GM23338 (cell line): ENCODE measurements around the gene DROSHA. TPM values are rescaled to one million over a fixed set of nuclear protein-coding genes. Genes with fewer than 3 reads are reported as not detected.

Source experiments
- ATAC-seq: fragments of 200-7000 bp; cut with Tn5 transposase; 3 replicates; pipeline ENCODE4 v1.9.1; 2020
- DNase-seq: peaks from one replicate; pipeline ENCODE4 v3.0.0-alpha.2; 2015; ENCODE audit warnings: low spot score
- H2AFZ ChIP-seq: fragments of 200-600 bp; sonication (generic); 2 replicates; pipeline ENCODE4 v1.8.0; 2016; ENCODE audit warnings: antibody characterized with exemption, mild to moderate bottlenecking, moderate library complexity
- H3F3A ChIP-seq: fragments of 200-600 bp; sonication (generic); replicated peaks from 2 replicates; pipeline ENCODE4 v1.8.0; 2017; ENCODE audit warnings: antibody characterized with exemption, mixed run types, low read depth
- H3K27ac ChIP-seq: fragments of 200-600 bp; sonication (generic); 2 replicates; pipeline ENCODE4 v1.6.1; 2016; ENCODE audit warnings: low read depth
- H3K27me3 ChIP-seq: fragments of 200-600 bp; sonication (generic); 2 replicates; pipeline ENCODE4 v1.8.0; 2016; ENCODE audit warnings: mild to moderate bottlenecking, mixed run types, moderate library complexity; ENCODE audit not compliant: insufficient read depth
- H3K36me3 ChIP-seq: fragments of 200-600 bp; sonication (generic); 2 replicates; pipeline ENCODE4 v1.8.0; 2016; ENCODE audit warnings: mild to moderate bottlenecking; ENCODE audit not compliant: insufficient read depth
- H3K4me1 ChIP-seq: fragments of 200-600 bp; sonication (generic); 2 replicates; pipeline ENCODE4 v1.8.0; 2016; ENCODE audit warnings: mild to moderate bottlenecking, moderate library complexity; ENCODE audit not compliant: insufficient read depth
- H3K4me2 ChIP-seq: fragments of 200-600 bp; sonication (generic); 2 replicates; pipeline ENCODE4 v1.7.1; 2017; ENCODE audit warnings: mixed run types
- H3K4me3 ChIP-seq: fragments of 200-600 bp; sonication (generic); 2 replicates; pipeline ENCODE4 v1.6.1; 2016; ENCODE audit warnings: mixed run types
- H3K79me2 ChIP-seq: fragments of 200-600 bp; sonication (generic); replicated peaks from 2 replicates; pipeline ENCODE4 v1.8.0; 2017; ENCODE audit warnings: mild to moderate bottlenecking; ENCODE audit not compliant: insufficient read depth
- H3K9me2 ChIP-seq: fragments of 200-600 bp; sonication (generic); 2 replicates; pipeline ENCODE4 v1.8.0; 2017; ENCODE audit not compliant: insufficient read depth
- H4K20me1 ChIP-seq: fragments of 200-600 bp; sonication (generic); replicated peaks from 2 replicates; pipeline ENCODE4 v1.8.0; 2017; ENCODE audit warnings: mild to moderate bottlenecking; ENCODE audit not compliant: insufficient read depth
- H3K27ac Mint-ChIP-seq: 2 replicates; pipeline ENCODE4 v1.8.0; 2020; ENCODE audit warnings: inconsistent platforms, mild to moderate bottlenecking, moderate library complexity, mixed read lengths
- H3K27me3 Mint-ChIP-seq: 3 replicates; pipeline ENCODE4 v1.8.0; 2022; ENCODE audit warnings: low read depth, mild to moderate bottlenecking, moderate library complexity, mixed read lengths, inconsistent platforms; ENCODE audit not compliant: insufficient read depth, poor library complexity
- H3K36me3 Mint-ChIP-seq: 3 replicates; pipeline ENCODE4 v1.8.0; 2021; ENCODE audit warnings: low read depth, mild to moderate bottlenecking, inconsistent platforms, moderate library complexity, mixed read lengths
- H3K4me1 Mint-ChIP-seq: 3 replicates; pipeline ENCODE4 v1.8.0; 2020; ENCODE audit warnings: mild to moderate bottlenecking, inconsistent platforms, mixed read lengths
- H3K4me3 Mint-ChIP-seq: 3 replicates; pipeline ENCODE4 v1.8.0; 2021; ENCODE audit warnings: moderate library complexity, mild to moderate bottlenecking, inconsistent platforms, mixed read lengths
- H3K9me3 Mint-ChIP-seq: 3 replicates; pipeline ENCODE4 v1.8.0; 2020; ENCODE audit warnings: moderate library complexity, mild to moderate bottlenecking, inconsistent platforms, mixed read lengths
- CREB1 ChIP-seq: fragments of 250-450 bp; sonication (Bioruptor Pico); IDR thresholded peaks from 2 replicates; pipeline ENCODE4 v1.5.0; 2020; ENCODE audit warnings: low read depth, mild to moderate bottlenecking, moderate library complexity
- EZH2 ChIP-seq: fragments of 200-600 bp; sonication (generic); IDR thresholded peaks from one replicate; pipeline ENCODE4 v1.8.0; 2017; ENCODE audit warnings: antibody characterized with exemption, mild to moderate bottlenecking, low read depth; ENCODE audit not compliant: unreplicated experiment
- EZH2phosphoT487 ChIP-seq: fragments of 200-600 bp; sonication (generic); IDR thresholded peaks from one replicate; pipeline ENCODE4 v1.8.1; 2018; ENCODE audit warnings: antibody characterized with exemption; ENCODE audit not compliant: unreplicated experiment
- JUNB ChIP-seq: IDR thresholded peaks from one replicate; pipeline ENCODE4 v1.6.1; 2016; ENCODE audit warnings: antibody characterized with exemption; ENCODE audit not compliant: unreplicated experiment
- NANOG ChIP-seq: IDR thresholded peaks from 2 replicates; pipeline ENCODE4 v1.6.1; 2016; ENCODE audit warnings: antibody characterized with exemption, borderline replicate concordance
- POLR2AphosphoS5 ChIP-seq: IDR thresholded peaks from 2 replicates; pipeline ENCODE4 v1.6.1; 2016; ENCODE audit warnings: antibody characterized with exemption, low read depth
- STAT1 ChIP-seq: IDR thresholded peaks from one replicate; pipeline ENCODE4 v1.6.1; 2016; ENCODE audit warnings: antibody characterized with exemption; ENCODE audit not compliant: unreplicated experiment
- ZNF114 ChIP-seq: fragments of 250-450 bp; sonication (Bioruptor Pico); IDR thresholded peaks from 2 replicates; pipeline ENCODE4 v1.5.0; 2020; ENCODE audit warnings: mild to moderate bottlenecking, moderate library complexity
- ZNF331 ChIP-seq: fragments of 250-450 bp; sonication (Bioruptor Pico); IDR thresholded peaks from 2 replicates; pipeline ENCODE4 v1.5.0; 2020; ENCODE audit warnings: low read depth, mild to moderate bottlenecking, moderate library complexity
- polyA plus RNA-seq: library from polyadenylated mRNA; unstranded; fragments of >200 nt; fragmentation: Nextera tagmentation; extraction: Ambion mirVana; gene quantifications from 2 replicates; pipeline ENCODE4 v1.2.1, GENCODE V29; 2016
- total RNA-seq: library from RNA; depleted of rRNA; stranded (reverse); fragments of >200 nt; shearing (Covaris generic); gene quantifications from 2 replicates; pipeline ENCODE4 v1.2.3, GENCODE V29; 2014
- TF ChIP-seq, protein P1 (sequence below): fragments of 250-450 bp; sonication (Bioruptor Pico); IDR thresholded peaks from 2 replicates; pipeline ENCODE4 v1.5.0; 2020; ENCODE audit warnings: mild to moderate bottlenecking, moderate library complexity
- TF ChIP-seq, protein P2 (sequence below), 2 experiments: fragments of 200-600 bp in 1 of 2; sonication (generic) in 1 of 2; conservative IDR thresholded peaks; 2 replicates each; pipeline versions ENCODE4 v1.5.1 to v1.6.1; 2016 to 2017; ENCODE audit warnings: antibody characterized with exemption in 2 of 2, low read depth in 2 of 2, mild to moderate bottlenecking in 2 of 2, moderate library complexity in 1 of 2
- TF ChIP-seq, protein P3 (sequence below): IDR thresholded peaks from 2 replicates; pipeline ENCODE4 v1.6.1; 2016; ENCODE audit warnings: antibody characterized with exemption
- TF ChIP-seq, protein P4 (sequence below): IDR thresholded peaks from one replicate; pipeline ENCODE4 v1.6.1; 2018; ENCODE audit warnings: antibody characterized with exemption; ENCODE audit not compliant: unreplicated experiment

The DROSHA gene
- total and polyA plus RNA-seq, 2 experiments from 2014 or later = 70.6 to 87.8 TPM

DNA sequence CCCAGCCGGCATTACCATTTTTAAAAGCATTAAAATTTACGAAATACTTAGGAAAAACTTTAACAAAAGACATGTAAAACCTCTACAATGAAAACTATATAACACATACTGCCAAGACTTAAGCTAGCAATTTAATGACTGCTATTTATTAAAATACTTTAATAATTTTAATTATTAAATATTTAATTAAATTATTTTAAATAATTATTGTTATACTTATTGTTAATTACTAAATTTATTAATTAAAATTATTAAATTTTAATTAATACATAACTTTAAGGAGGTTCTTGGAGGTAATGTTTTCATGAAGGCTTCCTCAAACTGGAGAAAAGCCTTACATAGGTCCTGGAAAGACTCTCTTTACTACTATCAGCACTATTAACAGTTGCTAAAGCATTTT, 47.7 kb upstream of the DROSHA start:
- Histone ChIP-seq H3F3A (no peaks in the 10 kb centered on the region), H3K4me3 (no peak overlapping the region), H3K36me3 (no peaks in the 10 kb centered on the region; the same call in 1 of the 2 replicates), H3K9me2 (no peaks in the 10 kb centered on the region), H3K4me1 (no peaks in the 10 kb centered on the region), H3K27ac (no peak overlapping the region), H2AFZ (no peak overlapping the region), H3K79me2 (no peaks in the 10 kb centered on the region), H3K27me3 (no peaks in the 10 kb centered on the region), H4K20me1 (no peaks in the 10 kb centered on the region), H3K4me2 (no peak overlapping the region)
- TF ChIP-seq ZNF331 (CRISPR knock-in tag) (no peak), ZNF114 (CRISPR knock-in tag) (no peak), JUNB (no peak), NANOG (no peak), CREB1 (CRISPR knock-in tag) (no peak), POLR2AphosphoS5 (no peak), STAT1 (no peak), EZH2phosphoT487 (no peak), EZH2 (no peak)
- TF ChIP-seq, protein P1, sequence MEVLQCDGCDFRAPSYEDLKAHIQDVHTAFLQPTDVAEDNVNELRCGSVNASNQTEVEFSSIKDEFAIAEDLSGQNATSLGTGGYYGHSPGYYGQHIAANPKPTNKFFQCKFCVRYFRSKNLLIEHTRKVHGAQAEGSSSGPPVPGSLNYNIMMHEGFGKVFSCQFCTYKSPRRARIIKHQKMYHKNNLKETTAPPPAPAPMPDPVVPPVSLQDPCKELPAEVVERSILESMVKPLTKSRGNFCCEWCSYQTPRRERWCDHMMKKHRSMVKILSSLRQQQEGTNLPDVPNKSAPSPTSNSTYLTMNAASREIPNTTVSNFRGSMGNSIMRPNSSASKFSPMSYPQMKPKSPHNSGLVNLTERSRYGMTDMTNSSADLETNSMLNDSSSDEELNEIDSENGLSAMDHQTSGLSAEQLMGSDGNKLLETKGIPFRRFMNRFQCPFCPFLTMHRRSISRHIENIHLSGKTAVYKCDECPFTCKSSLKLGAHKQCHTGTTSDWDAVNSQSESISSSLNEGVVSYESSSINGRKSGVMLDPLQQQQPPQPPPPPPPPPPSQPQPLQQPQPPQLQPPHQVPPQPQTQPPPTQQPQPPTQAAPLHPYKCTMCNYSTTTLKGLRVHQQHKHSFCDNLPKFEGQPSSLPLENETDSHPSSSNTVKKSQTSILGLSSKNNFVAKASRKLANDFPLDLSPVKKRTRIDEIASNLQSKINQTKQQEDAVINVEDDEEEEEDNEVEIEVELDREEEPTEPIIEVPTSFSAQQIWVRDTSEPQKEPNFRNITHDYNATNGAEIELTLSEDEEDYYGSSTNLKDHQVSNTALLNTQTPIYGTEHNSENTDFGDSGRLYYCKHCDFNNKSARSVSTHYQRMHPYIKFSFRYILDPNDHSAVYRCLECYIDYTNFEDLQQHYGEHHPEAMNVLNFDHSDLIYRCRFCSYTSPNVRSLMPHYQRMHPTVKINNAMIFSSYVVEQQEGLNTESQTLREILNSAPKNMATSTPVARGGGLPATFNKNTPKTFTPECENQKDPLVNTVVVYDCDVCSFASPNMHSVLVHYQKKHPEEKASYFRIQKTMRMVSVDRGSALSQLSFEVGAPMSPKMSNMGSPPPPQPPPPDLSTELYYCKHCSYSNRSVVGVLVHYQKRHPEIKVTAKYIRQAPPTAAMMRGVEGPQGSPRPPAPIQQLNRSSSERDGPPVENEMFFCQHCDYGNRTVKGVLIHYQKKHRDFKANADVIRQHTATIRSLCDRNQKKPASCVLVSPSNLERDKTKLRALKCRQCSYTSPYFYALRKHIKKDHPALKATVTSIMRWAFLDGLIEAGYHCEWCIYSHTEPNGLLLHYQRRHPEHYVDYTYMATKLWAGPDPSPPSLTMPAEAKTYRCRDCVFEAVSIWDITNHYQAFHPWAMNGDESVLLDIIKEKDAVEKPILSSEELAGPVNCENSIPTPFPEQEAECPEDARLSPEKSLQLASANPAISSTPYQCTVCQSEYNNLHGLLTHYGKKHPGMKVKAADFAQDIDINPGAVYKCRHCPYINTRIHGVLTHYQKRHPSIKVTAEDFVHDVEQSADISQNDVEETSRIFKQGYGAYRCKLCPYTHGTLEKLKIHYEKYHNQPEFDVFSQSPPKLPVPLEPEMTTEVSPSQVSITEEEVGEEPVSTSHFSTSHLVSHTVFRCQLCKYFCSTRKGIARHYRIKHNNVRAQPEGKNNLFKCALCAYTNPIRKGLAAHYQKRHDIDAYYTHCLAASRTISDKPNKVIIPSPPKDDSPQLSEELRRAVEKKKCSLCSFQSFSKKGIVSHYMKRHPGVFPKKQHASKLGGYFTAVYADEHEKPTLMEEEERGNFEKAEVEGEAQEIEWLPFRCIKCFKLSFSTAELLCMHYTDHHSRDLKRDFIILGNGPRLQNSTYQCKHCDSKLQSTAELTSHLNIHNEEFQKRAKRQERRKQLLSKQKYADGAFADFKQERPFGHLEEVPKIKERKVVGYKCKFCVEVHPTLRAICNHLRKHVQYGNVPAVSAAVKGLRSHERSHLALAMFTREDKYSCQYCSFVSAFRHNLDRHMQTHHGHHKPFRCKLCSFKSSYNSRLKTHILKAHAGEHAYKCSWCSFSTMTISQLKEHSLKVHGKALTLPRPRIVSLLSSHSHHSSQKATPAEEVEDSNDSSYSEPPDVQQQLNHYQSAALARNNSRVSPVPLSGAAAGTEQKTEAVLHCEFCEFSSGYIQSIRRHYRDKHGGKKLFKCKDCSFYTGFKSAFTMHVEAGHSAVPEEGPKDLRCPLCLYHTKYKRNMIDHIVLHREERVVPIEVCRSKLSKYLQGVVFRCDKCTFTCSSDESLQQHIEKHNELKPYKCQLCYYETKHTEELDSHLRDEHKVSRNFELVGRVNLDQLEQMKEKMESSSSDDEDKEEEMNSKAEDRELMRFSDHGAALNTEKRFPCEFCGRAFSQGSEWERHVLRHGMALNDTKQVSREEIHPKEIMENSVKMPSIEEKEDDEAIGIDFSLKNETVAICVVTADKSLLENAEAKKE (CRISPR knock-in tag) = no peak
- TF ChIP-seq, protein P2, sequence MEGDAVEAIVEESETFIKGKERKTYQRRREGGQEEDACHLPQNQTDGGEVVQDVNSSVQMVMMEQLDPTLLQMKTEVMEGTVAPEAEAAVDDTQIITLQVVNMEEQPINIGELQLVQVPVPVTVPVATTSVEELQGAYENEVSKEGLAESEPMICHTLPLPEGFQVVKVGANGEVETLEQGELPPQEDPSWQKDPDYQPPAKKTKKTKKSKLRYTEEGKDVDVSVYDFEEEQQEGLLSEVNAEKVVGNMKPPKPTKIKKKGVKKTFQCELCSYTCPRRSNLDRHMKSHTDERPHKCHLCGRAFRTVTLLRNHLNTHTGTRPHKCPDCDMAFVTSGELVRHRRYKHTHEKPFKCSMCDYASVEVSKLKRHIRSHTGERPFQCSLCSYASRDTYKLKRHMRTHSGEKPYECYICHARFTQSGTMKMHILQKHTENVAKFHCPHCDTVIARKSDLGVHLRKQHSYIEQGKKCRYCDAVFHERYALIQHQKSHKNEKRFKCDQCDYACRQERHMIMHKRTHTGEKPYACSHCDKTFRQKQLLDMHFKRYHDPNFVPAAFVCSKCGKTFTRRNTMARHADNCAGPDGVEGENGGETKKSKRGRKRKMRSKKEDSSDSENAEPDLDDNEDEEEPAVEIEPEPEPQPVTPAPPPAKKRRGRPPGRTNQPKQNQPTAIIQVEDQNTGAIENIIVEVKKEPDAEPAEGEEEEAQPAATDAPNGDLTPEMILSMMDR (conservative IDR thresholded peaks at IDR 0.05; ENCODE audit: low read depth in 2 of 2) = no peak
- TF ChIP-seq, protein P3, sequence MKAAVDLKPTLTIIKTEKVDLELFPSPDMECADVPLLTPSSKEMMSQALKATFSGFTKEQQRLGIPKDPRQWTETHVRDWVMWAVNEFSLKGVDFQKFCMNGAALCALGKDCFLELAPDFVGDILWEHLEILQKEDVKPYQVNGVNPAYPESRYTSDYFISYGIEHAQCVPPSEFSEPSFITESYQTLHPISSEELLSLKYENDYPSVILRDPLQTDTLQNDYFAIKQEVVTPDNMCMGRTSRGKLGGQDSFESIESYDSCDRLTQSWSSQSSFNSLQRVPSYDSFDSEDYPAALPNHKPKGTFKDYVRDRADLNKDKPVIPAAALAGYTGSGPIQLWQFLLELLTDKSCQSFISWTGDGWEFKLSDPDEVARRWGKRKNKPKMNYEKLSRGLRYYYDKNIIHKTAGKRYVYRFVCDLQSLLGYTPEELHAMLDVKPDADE = no peak
- TF ChIP-seq, protein P4, sequence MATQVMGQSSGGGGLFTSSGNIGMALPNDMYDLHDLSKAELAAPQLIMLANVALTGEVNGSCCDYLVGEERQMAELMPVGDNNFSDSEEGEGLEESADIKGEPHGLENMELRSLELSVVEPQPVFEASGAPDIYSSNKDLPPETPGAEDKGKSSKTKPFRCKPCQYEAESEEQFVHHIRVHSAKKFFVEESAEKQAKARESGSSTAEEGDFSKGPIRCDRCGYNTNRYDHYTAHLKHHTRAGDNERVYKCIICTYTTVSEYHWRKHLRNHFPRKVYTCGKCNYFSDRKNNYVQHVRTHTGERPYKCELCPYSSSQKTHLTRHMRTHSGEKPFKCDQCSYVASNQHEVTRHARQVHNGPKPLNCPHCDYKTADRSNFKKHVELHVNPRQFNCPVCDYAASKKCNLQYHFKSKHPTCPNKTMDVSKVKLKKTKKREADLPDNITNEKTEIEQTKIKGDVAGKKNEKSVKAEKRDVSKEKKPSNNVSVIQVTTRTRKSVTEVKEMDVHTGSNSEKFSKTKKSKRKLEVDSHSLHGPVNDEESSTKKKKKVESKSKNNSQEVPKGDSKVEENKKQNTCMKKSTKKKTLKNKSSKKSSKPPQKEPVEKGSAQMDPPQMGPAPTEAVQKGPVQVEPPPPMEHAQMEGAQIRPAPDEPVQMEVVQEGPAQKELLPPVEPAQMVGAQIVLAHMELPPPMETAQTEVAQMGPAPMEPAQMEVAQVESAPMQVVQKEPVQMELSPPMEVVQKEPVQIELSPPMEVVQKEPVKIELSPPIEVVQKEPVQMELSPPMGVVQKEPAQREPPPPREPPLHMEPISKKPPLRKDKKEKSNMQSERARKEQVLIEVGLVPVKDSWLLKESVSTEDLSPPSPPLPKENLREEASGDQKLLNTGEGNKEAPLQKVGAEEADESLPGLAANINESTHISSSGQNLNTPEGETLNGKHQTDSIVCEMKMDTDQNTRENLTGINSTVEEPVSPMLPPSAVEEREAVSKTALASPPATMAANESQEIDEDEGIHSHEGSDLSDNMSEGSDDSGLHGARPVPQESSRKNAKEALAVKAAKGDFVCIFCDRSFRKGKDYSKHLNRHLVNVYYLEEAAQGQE = no peak
- H3K4me3 Mint-ChIP-seq = no peak overlapping the region
- DNase-seq (no peak), ATAC-seq (no peak)
- peaks cover 2% of the 10 kb centered on the region for H3K27me3 Mint-ChIP-seq
- H3K27ac Mint-ChIP-seq = no peak overlapping the region
- peaks cover 8% of the 10 kb centered on the region; the same call in 2 of the 3 replicates for H3K36me3 Mint-ChIP-seq
- H3K4me1 Mint-ChIP-seq = peaks cover 4% of the 10 kb centered on the region; the same call in 1 of the 3 replicates
- peaks cover 9% of the 10 kb centered on the region for H3K9me3 Mint-ChIP-seq
